ENCODE data around the gene ADAMTS17. TPM values are rescaled to one million over a fixed set of nuclear protein-coding genes. Genes with fewer than 3 reads are reported as not detected.

ADAMTS17 gene
- total RNA-seq, 1 donor from 2014 or later = 1.5 TPM

GRCh38 chr15:99965376-99965775 is 376.4 kb downstream of the ADAMTS17 start:
- TF ChIP-seq CTCF (IDR thresholded peaks at IDR 0.05) (no peak), EZH2phosphoT487 (IDR thresholded peaks at IDR 0.05) (no peak), EZH2 (IDR thresholded peaks at IDR 0.05) (no peak)
- H3K4me3 ChIP-seq = no peak overlapping the region
- H2AFZ ChIP-seq (replicated peaks) = no peak overlapping the region

GRCh38 chr15:99963976-99964375 is 377.8 kb downstream of the ADAMTS17 start:
- H3K79me2 ChIP-seq (ENCODE audit: low read depth) = no peaks in the 10 kb centered on the region
- no peaks in the 10 kb centered on the region for H3K36me3 Mint-ChIP-seq
- H3K9me3 ChIP-seq (ENCODE audit: low read depth) = no peaks in the 10 kb centered on the region
- H3K27ac ChIP-seq = no peak overlapping the region
- H3F3A ChIP-seq (ENCODE audit: low read depth) = no peaks in the 10 kb centered on the region
- no peak for DNase-seq (ENCODE audit: low spot score)
- TF ChIP-seq EZH2phosphoT487 (IDR thresholded peaks at IDR 0.05) (no peak), CTCF (IDR thresholded peaks at IDR 0.05) (no peak), EZH2 (IDR thresholded peaks at IDR 0.05) (no peak)
- H3K4me3 Mint-ChIP-seq = no peak overlapping the region
- H3K4me2 ChIP-seq = no peak overlapping the region
- no peaks in the 10 kb centered on the region for H3K27me3 ChIP-seq
- H3K4me3 ChIP-seq = no peak overlapping the region
- H3K36me3 ChIP-seq = no peaks in the 10 kb centered on the region
- peaks cover 2% of the 10 kb centered on the region for H3K9me3 Mint-ChIP-seq
- no peak overlapping the region for H3K9ac ChIP-seq
- peaks cover 6% of the 10 kb centered on the region for H3K4me1 Mint-ChIP-seq
- no peak overlapping the region for H2AFZ ChIP-seq (replicated peaks)
- no peak overlapping the region for H3K27ac Mint-ChIP-seq
- H3K27me3 Mint-ChIP-seq (ENCODE audit: insufficient read depth, low read depth) = peaks cover 11% of the 10 kb centered on the region
- H3K4me1 ChIP-seq = no peaks in the 10 kb centered on the region
- no peaks in the 10 kb centered on the region for H4K20me1 ChIP-seq (ENCODE audit: low read depth)

More at GRCh38 chr15:99965376-99965775, 376.4 kb downstream of the ADAMTS17 start:
- Histone ChIP-seq H3K4me1 (no peaks in the 10 kb centered on the region), H3K9ac (no peak overlapping the region), H3K9me3 (ENCODE audit: low read depth) (no peaks in the 10 kb centered on the region), H3K27ac (no peak overlapping the region), H3K27me3 (no peaks in the 10 kb centered on the region), H3K36me3 (no peaks in the 10 kb centered on the region), H3K79me2 (ENCODE audit: low read depth) (no peaks in the 10 kb centered on the region), H3K4me2 (no peak overlapping the region), H4K20me1 (ENCODE audit: low read depth) (no peaks in the 10 kb centered on the region), H3F3A (ENCODE audit: low read depth) (no peaks in the 10 kb centered on the region)
- DNase-seq (ENCODE audit: low spot score) = no peak
- Mint-ChIP-seq H3K36me3 (no peaks in the 10 kb centered on the region), H3K9me3 (peaks cover 2% of the 10 kb centered on the region), H3K27me3 (ENCODE audit: insufficient read depth, low read depth) (peaks cover 15% of the 10 kb centered on the region), H3K4me3 (no peak overlapping the region), H3K4me1 (peaks cover 6% of the 10 kb centered on the region), H3K27ac (no peak overlapping the region)

- H3K27me3 ChIP-seq = no peaks in the 10 kb centered on the region
- H4K20me1 ChIP-seq (ENCODE audit: low read depth) = no peaks in the 10 kb centered on the region
- Mint-ChIP-seq H3K27ac (no peak overlapping the region), H3K4me1 (peaks cover 6% of the 10 kb centered on the region), H3K4me3 (no peak overlapping the region), H3K9me3 (peaks cover 2% of the 10 kb centered on the region), H3K36me3 (no peaks in the 10 kb centered on the region), H3K27me3 (ENCODE audit: insufficient read depth, low read depth) (peaks cover 11% of the 10 kb centered on the region)
- H3K4me1 ChIP-seq = no peaks in the 10 kb centered on the region
- no peak overlapping the region for H3K4me3 ChIP-seq
- no peak overlapping the region for H3K9ac ChIP-seq
- TF ChIP-seq EZH2 (IDR thresholded peaks at IDR 0.05) (no peak), EZH2phosphoT487 (IDR thresholded peaks at IDR 0.05) (no peak), CTCF (IDR thresholded peaks at IDR 0.05) (no peak)
- no peaks in the 10 kb centered on the region for H3K9me3 ChIP-seq (ENCODE audit: low read depth)
- no peaks in the 10 kb centered on the region for H3K36me3 ChIP-seq
- no peaks in the 10 kb centered on the region for H3F3A ChIP-seq (ENCODE audit: low read depth)
- no peak overlapping the region for H3K4me2 ChIP-seq
- H2AFZ ChIP-seq (replicated peaks) = no peak overlapping the region
- no peak for DNase-seq (ENCODE audit: low spot score)
- H3K27ac ChIP-seq = no peak overlapping the region
- H3K79me2 ChIP-seq (ENCODE audit: low read depth) = no peaks in the 10 kb centered on the region
Measured at GRCh38 chr15:99963096-99963825, 378.5 kb downstream of the ADAMTS17 start.

All from neural progenitor cell (in vitro differentiated cells).